GM12878 (cell line): ENCODE results near the gene P2RY11.

Experiments
- ATF3 ChIP-seq: IDR thresholded peaks from 2 replicates; pipeline ENCODE4 v1.6.1; 2011; ENCODE audit warnings: low read depth, mild to moderate bottlenecking, low read length, moderate library complexity, borderline replicate concordance; ENCODE audit errors: extremely low read depth
- FOXK2 ChIP-seq: fragments of 450-650 bp; IDR thresholded peaks from 2 replicates; pipeline ENCODE4 v1.6.1; 2017; ENCODE audit warnings: mild to moderate bottlenecking, moderate library complexity
- POLR2A ChIP-seq: IDR thresholded peaks from 2 replicates; pipeline ENCODE4 v1.6.1; 2011; ENCODE audit warnings: low read depth, mild to moderate bottlenecking, low read length
- SREBF2 ChIP-seq: IDR thresholded peaks from 2 replicates; pipeline ENCODE4 v1.6.1; 2012; ENCODE audit warnings: mild to moderate bottlenecking, low read length
- SRF ChIP-seq, 2 experiments: IDR thresholded peaks; 2 replicates each; pipeline ENCODE4 v1.6.1; 2011; ENCODE audit warnings: low read depth in 2 of 2, low read length in 2 of 2, mild to moderate bottlenecking in 1 of 2, moderate library complexity in 1 of 2
- YY1 ChIP-seq: IDR thresholded peaks from 2 replicates; pipeline ENCODE4 v1.6.1; 2011; ENCODE audit warnings: low read depth, mild to moderate bottlenecking, low read length
- TF ChIP-seq, protein P1 (sequence below), 3 experiments: IDR thresholded peaks in 2 of 3; conservative IDR thresholded peaks in 1 of 3; 2 replicates each; pipeline ENCODE4 v1.5.1; 2011; ENCODE audit warnings: low read depth in 3 of 3, low read length in 3 of 3, mild to moderate bottlenecking in 3 of 3, control low read depth in 2 of 3, moderate library complexity in 2 of 3, inconsistent platforms in 1 of 3, mixed read lengths in 1 of 3; ENCODE audit not compliant: control insufficient read depth in 2 of 3, insufficient read depth in 1 of 3; ENCODE audit errors: extremely low read depth in 1 of 3

GRCh38 chr19:10120538-10121189, 9.2 kb downstream of the P2RY11 start:
- TF ChIP-seq POLR2A (no peak), ATF3 (no peak), SRF (IDR thresholded peaks at IDR 0.05; ENCODE audit: low read depth in 2 of 2, low read length in 2 of 2) (no peak), FOXK2 (no peak), YY1 (no peak), SREBF2 (no peak)
- TF ChIP-seq, protein P1, sequence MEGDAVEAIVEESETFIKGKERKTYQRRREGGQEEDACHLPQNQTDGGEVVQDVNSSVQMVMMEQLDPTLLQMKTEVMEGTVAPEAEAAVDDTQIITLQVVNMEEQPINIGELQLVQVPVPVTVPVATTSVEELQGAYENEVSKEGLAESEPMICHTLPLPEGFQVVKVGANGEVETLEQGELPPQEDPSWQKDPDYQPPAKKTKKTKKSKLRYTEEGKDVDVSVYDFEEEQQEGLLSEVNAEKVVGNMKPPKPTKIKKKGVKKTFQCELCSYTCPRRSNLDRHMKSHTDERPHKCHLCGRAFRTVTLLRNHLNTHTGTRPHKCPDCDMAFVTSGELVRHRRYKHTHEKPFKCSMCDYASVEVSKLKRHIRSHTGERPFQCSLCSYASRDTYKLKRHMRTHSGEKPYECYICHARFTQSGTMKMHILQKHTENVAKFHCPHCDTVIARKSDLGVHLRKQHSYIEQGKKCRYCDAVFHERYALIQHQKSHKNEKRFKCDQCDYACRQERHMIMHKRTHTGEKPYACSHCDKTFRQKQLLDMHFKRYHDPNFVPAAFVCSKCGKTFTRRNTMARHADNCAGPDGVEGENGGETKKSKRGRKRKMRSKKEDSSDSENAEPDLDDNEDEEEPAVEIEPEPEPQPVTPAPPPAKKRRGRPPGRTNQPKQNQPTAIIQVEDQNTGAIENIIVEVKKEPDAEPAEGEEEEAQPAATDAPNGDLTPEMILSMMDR (IDR thresholded peaks at IDR 0.05 in 2 of 3, conservative IDR thresholded peaks at IDR 0.05 in 1 of 3; ENCODE audit: control insufficient read depth in 2 of 3, extremely low read depth in 1 of 3, insufficient read depth in 1 of 3, low read depth in 3 of 3, low read length in 3 of 3) = no peak
